Duodenal mucosa (tissue), 2 donors: ENCODE data around the gene EBF3.

Experiments used
- H3K27ac ChIP-seq: one replicate; pipeline ENCODE4 v1.7.0; 2013; ENCODE audit warnings: low read depth, low read length
- H3K27me3 ChIP-seq, 2 donors: one replicate each; pipeline ENCODE4 v1.7.0; 2013; ENCODE audit warnings: low read length in 2 of 2, control low read depth in 1 of 2; ENCODE audit not compliant: insufficient read depth in 2 of 2, control insufficient read depth in 1 of 2
- H3K36me3 ChIP-seq, 2 donors: one replicate each; pipeline ENCODE4 v1.7.0; 2013; ENCODE audit warnings: low read length in 2 of 2, control low read depth in 1 of 2; ENCODE audit not compliant: insufficient read depth in 2 of 2, control insufficient read depth in 1 of 2
- H3K4me1 ChIP-seq, 2 donors: one replicate each; pipeline ENCODE4 v1.7.0; 2013; ENCODE audit warnings: low read length in 2 of 2, control low read depth in 1 of 2; ENCODE audit not compliant: insufficient read depth in 2 of 2, control insufficient read depth in 1 of 2
- H3K4me3 ChIP-seq, 2 donors: one replicate each; pipeline ENCODE4 v1.7.0; 2013; ENCODE audit warnings: low read length in 2 of 2, low read depth in 1 of 2
- H3K9ac ChIP-seq, 2 donors: one replicate each; pipeline ENCODE4 v1.7.0; 2013; ENCODE audit warnings: low read length in 2 of 2, low read depth in 1 of 2
- H3K9me3 ChIP-seq, 2 donors: one replicate each; pipeline ENCODE4 v1.7.0; 2013; ENCODE audit warnings: low read length in 2 of 2, control low read depth in 1 of 2; ENCODE audit not compliant: control insufficient read depth in 1 of 2

EBF3 gene

DNA sequence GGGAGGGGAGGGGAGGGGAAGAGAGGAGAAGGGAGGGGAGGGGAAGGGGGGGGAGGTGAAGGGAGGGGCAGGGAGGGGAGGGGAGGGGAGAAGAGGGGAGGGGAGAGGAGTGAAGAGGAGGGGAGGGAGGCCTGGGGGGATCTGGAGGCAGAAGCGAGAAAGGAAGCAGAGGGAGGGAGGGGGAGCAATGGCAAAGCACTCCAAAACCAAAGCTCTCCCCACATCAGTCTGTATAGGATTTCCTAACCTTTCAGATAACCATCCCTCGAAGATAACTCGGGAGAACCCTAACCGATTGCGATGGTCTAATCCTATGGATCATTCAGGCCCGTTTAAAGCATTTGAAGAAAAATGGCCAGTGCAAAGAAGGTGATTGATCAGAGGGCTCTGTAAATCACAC lies 19.0 kb downstream of the EBF3 start:
- Histone ChIP-seq H3K4me3 (no peak overlapping the region), H3K27me3 (peaks cover 2 to 3% of the 10 kb centered on the region in 2 donors), H3K4me1 (no peaks in the 10 kb centered on the region), H3K27ac (no peak overlapping the region), H3K36me3 (no peaks in the 10 kb centered on the region), H3K9me3 (no peaks in the 10 kb centered on the region), H3K9ac (no peak overlapping the region)

DNA sequence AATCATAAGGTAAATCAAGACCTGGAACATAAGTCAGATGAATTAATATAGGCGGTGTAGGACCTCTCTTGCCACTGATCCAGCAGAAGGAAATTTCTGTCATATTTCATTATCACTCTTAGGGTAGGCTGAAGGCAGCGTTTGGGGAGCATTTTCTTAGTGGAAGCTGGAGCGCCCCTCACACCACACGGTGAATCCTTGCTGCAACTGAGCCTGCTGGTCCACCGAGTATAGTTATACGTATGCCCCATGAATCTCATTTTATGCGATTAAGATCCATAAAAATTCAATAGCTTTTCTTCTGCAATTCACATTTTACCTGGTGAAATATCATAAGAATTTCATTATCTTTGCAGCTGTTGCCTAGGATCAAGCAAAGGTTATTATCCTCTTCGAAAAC lies 19.6 kb downstream of the EBF3 start:
- Histone ChIP-seq H3K27me3 (peaks cover 2 to 3% of the 10 kb centered on the region in 2 donors), H3K9me3 (no peaks in the 10 kb centered on the region), H3K27ac (no peak overlapping the region), H3K9ac (no peak overlapping the region), H3K4me1 (no peaks in the 10 kb centered on the region), H3K36me3 (no peaks in the 10 kb centered on the region), H3K4me3 (no peak overlapping the region)

GRCh38 chr10:129942936-129943715 lies 20.9 kb downstream of the EBF3 start:
- H3K36me3 ChIP-seq, result no peaks in the 10 kb centered on the region
- no peaks in the 10 kb centered on the region for H3K4me1 ChIP-seq
- no peaks in the 10 kb centered on the region for H3K9me3 ChIP-seq
- no peak overlapping the region for H3K27ac ChIP-seq
- no peak overlapping the region for H3K9ac ChIP-seq
- no peak overlapping the region for H3K4me3 ChIP-seq
- peaks cover 2 to 3% of the 10 kb centered on the region in 2 donors for H3K27me3 ChIP-seq

DNA sequence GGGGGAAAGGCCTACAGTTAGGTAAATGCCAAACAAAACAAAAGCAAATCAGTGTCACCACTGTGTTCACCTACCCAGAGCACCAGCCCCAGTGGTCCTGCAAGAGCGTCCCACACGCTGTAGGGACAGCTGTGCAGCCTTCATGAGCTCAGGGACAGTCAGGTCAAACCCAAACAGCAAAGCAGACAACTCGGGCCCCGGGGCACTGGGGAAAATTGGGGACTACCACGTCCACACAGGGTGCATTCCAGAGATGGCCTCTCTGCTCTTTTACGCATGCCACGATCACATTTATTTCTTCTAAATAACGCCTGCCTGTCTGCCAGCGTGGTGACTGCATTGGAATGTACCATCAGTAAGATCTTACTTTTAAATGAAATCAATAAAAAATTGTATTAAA lies 21.7 kb downstream of the EBF3 start:
- Histone ChIP-seq H3K27ac (no peak overlapping the region), H3K36me3 (no peaks in the 10 kb centered on the region), H3K4me3 (no peak overlapping the region), H3K9ac (no peak overlapping the region), H3K9me3 (no peaks in the 10 kb centered on the region), H3K4me1 (no peaks in the 10 kb centered on the region), H3K27me3 (peaks cover 2 to 3% of the 10 kb centered on the region in 2 donors)

DNA sequence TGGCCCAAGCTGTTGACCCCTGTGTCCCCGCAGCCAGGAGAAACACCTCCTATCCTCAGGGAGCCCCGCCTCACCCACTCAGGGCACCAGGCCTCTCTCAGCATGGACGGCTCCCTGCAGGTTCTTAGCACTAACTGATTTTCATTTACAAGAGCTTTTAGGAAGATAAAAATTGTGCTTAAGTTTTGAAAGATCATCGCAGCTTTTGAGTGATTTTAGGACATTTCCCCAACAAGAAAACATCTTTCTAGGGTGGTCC lies 22.1 kb downstream of the EBF3 start:
- H3K4me1 ChIP-seq, result no peaks in the 10 kb centered on the region
- no peak overlapping the region for H3K27ac ChIP-seq

DNA sequence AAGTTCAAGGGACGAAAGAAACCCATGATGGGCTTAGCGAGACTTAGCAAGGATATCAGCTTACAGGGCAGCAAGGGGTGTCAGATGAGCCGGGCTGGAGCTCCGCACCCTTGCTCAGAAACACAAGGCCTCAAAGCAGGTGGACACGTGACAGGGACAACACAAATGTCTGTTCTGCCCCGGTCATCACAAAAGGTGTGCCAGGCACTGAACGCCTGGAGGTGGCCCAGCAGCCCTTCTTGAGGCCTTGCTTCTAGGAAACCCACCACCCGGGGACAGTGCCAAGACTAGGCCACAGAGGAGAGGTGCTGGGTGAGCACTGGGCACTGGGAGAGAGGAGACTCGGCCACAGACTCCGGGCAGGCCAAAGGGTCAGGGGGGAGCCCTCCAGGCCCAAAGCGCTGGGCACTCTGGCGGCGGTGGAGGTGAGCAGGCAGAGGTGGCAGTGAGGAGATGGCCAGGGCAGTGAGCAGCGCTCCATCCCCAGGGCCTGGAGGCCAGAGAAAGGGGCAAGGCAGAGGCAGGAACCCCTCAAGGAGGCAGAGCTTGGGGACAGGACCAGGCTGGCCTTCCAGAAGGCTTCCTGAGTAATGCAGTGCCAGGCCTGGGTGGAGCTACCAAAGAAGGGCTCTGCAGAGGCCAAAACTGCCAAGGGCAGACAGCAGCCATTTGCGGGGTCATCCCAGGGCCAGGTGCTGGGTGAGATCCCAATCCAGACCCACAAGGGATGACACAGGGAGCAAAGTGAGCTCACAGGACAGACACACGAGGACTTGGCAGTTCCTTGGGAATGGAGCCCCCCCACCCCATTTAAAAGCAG lies 22.7 kb downstream of the EBF3 start:
- Histone ChIP-seq H3K9me3 (no peaks in the 10 kb centered on the region), H3K4me1 (no peaks in the 10 kb centered on the region), H3K36me3 (no peaks in the 10 kb centered on the region), H3K4me3 (no peak overlapping the region), H3K9ac (no peak overlapping the region), H3K27me3 (peaks cover 0 to under 1% of the 10 kb centered on the region in 2 donors), H3K27ac (no peak overlapping the region)

More for the DNA sequence above, 22.1 kb downstream of the EBF3 start:
- Histone ChIP-seq H3K36me3 (no peaks in the 10 kb centered on the region), H3K9ac (no peak overlapping the region), H3K4me3 (no peak overlapping the region), H3K27me3 (peaks cover 2 to 3% of the 10 kb centered on the region in 2 donors), H3K9me3 (no peaks in the 10 kb centered on the region)

- no peak overlapping the region for H3K9ac ChIP-seq
- no peaks in the 10 kb centered on the region for H3K27me3 ChIP-seq
- H3K36me3 ChIP-seq, result no peaks in the 10 kb centered on the region
- H3K4me3 ChIP-seq, result no peak overlapping the region
- H3K9me3 ChIP-seq, result no peaks in the 10 kb centered on the region
- no peak overlapping the region for H3K27ac ChIP-seq
- no peaks in the 10 kb centered on the region for H3K4me1 ChIP-seq
These were observed 23.4 kb downstream of the EBF3 start for GRCh38 chr10:129940617-129941198.

- Histone ChIP-seq H3K4me1 (no peaks in the 10 kb centered on the region), H3K4me3 (no peak overlapping the region), H3K9me3 (no peaks in the 10 kb centered on the region), H3K9ac (no peak overlapping the region), H3K36me3 (no peaks in the 10 kb centered on the region), H3K27ac (no peak overlapping the region), H3K27me3 (peaks cover 0 to 2% of the 10 kb centered on the region in 2 donors)
These were observed 24.4 kb downstream of the EBF3 start for GRCh38 chr10:129939416-129940275.

DNA sequence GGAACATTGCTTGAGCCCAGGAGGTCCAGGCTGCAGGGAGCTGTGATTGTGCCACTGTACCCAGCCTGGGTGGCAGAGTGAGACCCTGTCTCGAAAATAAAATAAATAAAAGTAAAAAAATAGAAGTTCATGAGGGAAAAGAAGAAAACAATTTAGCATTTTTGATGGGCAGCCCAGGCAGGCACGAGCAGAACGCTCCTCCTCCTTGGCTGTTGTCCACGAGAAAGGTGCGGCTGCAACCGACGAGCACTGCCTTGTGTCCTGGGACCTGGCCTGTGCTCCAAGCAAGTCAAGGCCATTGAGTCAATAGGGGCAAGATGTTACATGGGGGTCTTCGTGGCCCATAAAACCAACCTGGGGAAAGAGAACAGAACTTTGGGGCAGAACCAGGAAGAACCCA lies 25.6 kb downstream of the EBF3 start:
- Histone ChIP-seq H3K36me3 (no peaks in the 10 kb centered on the region), H3K9ac (no peak overlapping the region), H3K4me1 (no peaks in the 10 kb centered on the region), H3K4me3 (no peak overlapping the region), H3K27ac (no peak overlapping the region), H3K9me3 (no peaks in the 10 kb centered on the region), H3K27me3 (peaks cover 0 to 3% of the 10 kb centered on the region in 2 donors)
